ENCODE data around the gene NKX6-1.

The NKX6-1 gene

GRCh38 chr4:84495794-84496261 lies 3.3 kb downstream of the NKX6-1 start:
- TF ChIP-seq ZNF384 (IDR thresholded peaks at IDR 0.05) = no peak
- TF ChIP-seq LEF1 (IDR thresholded peaks at IDR 0.05; ENCODE audit: borderline replicate concordance) = no peak
- no peak for TF ChIP-seq FOXK2 (IDR thresholded peaks at IDR 0.05)
- TF ChIP-seq BHLHE40 (IDR thresholded peaks at IDR 0.05; ENCODE audit: borderline replicate concordance) = no peak
- TF ChIP-seq, protein P1, sequence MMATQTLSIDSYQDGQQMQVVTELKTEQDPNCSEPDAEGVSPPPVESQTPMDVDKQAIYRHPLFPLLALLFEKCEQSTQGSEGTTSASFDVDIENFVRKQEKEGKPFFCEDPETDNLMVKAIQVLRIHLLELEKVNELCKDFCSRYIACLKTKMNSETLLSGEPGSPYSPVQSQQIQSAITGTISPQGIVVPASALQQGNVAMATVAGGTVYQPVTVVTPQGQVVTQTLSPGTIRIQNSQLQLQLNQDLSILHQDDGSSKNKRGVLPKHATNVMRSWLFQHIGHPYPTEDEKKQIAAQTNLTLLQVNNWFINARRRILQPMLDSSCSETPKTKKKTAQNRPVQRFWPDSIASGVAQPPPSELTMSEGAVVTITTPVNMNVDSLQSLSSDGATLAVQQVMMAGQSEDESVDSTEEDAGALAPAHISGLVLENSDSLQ (IDR thresholded peaks at IDR 0.05) = no peak
- TF ChIP-seq NFRKB (IDR thresholded peaks at IDR 0.05) = no peak
- TF ChIP-seq FOXM1 (IDR thresholded peaks at IDR 0.05; ENCODE audit: borderline replicate concordance) = no peak
- no peak for TF ChIP-seq SP1 (IDR thresholded peaks at IDR 0.05)
- TF ChIP-seq SUZ12 (IDR thresholded peaks at IDR 0.05) = no peak
- no peak for TF ChIP-seq TARDBP (IDR thresholded peaks at IDR 0.05)
- TF ChIP-seq FOXA1 (IDR thresholded peaks at IDR 0.05) = no peak
- no peak for TF ChIP-seq ELF4 (IDR thresholded peaks at IDR 0.05)
- no peak for TF ChIP-seq CTBP1 (IDR thresholded peaks at IDR 0.05; ENCODE audit: borderline replicate concordance)
- no peak for TF ChIP-seq L3MBTL2 (conservative IDR thresholded peaks at IDR 0.05)
- no peak for TF ChIP-seq ARNT (IDR thresholded peaks at IDR 0.05)
- TF ChIP-seq HDGF (IDR thresholded peaks at IDR 0.05; ENCODE audit: borderline replicate concordance) = no peak
- POLR2A ChIA-PET = no interaction called here
- no peak for DNase-seq (ENCODE audit: extremely low spot score)
- CTCF ChIA-PET = no interaction called here

DNA sequence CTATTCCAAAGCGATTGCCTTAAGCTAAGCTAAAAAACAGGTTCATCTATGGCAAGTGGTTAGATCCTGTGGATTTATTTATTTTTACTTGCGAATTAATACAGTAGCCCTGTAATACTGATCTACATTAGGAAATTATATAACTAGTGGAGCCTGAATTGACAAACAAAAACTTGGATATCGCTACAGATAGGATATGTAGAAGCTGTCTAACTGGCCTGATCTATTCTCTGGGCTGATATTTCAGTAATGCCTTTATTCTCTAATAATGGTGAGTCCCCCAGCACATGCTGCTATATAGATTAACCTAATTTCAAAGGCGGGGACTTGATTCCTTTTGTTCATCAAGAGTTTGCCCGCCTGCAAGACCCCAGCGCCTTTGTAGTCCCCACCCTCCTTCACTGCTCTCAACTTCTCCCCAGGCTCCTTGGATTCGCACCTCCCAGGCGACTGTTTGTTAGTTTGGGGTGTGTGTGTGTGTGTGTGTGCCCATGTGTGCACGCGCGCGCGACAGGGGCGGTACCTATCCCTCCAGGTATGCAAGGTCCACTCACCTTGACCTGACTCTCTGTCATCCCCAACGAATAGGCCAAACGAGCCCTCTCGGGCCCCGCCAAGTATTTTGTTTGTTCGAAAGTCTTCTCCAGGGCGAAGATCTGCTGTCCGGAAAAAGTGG lies 3.8 kb downstream of the NKX6-1 start:
- POLR2A ChIA-PET = no interaction called here
- DNase-seq (ENCODE audit: extremely low spot score) = no peak
- CTCF ChIA-PET = interaction anchor here (0.8 to 1.2 kb wide), 2 partner anchors 10 to 156 kb away, joined by 3 read pairs; no protein-coding TSS in a partner anchor
- TF ChIP-seq ELF4 (IDR thresholded peaks at IDR 0.05) (no peak), SUZ12 (IDR thresholded peaks at IDR 0.05) (no peak), ARNT (IDR thresholded peaks at IDR 0.05) (no peak), SP1 (IDR thresholded peaks at IDR 0.05) (no peak), BHLHE40 (IDR thresholded peaks at IDR 0.05; ENCODE audit: borderline replicate concordance) (no peak), LEF1 (IDR thresholded peaks at IDR 0.05; ENCODE audit: borderline replicate concordance) (no peak), ZNF384 (IDR thresholded peaks at IDR 0.05) (no peak), FOXM1 (IDR thresholded peaks at IDR 0.05; ENCODE audit: borderline replicate concordance) (no peak), FOXK2 (IDR thresholded peaks at IDR 0.05) (no peak), NFRKB (IDR thresholded peaks at IDR 0.05) (no peak), HDGF (IDR thresholded peaks at IDR 0.05; ENCODE audit: borderline replicate concordance) (no peak), TARDBP (IDR thresholded peaks at IDR 0.05) (no peak), L3MBTL2 (conservative IDR thresholded peaks at IDR 0.05) (no peak), CTBP1 (IDR thresholded peaks at IDR 0.05; ENCODE audit: borderline replicate concordance) (no peak), FOXA1 (IDR thresholded peaks at IDR 0.05) (no peak)
- TF ChIP-seq, protein P1 (IDR thresholded peaks at IDR 0.05) = no peak

DNA sequence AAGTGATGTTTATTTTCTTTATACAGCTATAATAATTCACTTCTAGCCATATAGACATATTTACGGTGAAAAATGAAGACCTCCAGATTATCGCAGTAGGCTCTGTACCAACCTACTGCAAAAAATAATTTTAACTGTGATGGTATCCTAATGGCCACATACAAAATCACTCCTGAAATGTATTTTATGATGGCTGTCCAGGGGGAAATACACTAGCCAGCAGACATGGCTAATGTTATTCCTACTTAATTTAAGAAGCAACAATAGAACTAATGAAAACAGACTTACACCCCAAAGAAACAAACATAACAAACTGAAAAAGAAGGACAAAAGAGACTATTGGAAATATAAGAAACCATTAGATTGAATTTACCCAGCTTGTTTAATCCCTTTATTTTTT lies 4.6 kb downstream of the NKX6-1 start:
- CTCF ChIA-PET = interaction anchor here (0.8 to 1.2 kb wide), 2 partner anchors 11 to 155 kb away, joined by 3 read pairs; no protein-coding TSS in a partner anchor
- no peak for TF ChIP-seq NFRKB (IDR thresholded peaks at IDR 0.05)
- TF ChIP-seq SUZ12 (IDR thresholded peaks at IDR 0.05) = no peak
- TF ChIP-seq FOXA1 (IDR thresholded peaks at IDR 0.05) = no peak
- no peak for TF ChIP-seq TARDBP (IDR thresholded peaks at IDR 0.05)
- TF ChIP-seq HDGF (IDR thresholded peaks at IDR 0.05; ENCODE audit: borderline replicate concordance) = no peak
- TF ChIP-seq L3MBTL2 (conservative IDR thresholded peaks at IDR 0.05) = no peak
- no peak for TF ChIP-seq SP1 (IDR thresholded peaks at IDR 0.05)
- TF ChIP-seq ZNF384 (IDR thresholded peaks at IDR 0.05) = no peak
- no peak for TF ChIP-seq ARNT (IDR thresholded peaks at IDR 0.05)
- TF ChIP-seq BHLHE40 (IDR thresholded peaks at IDR 0.05; ENCODE audit: borderline replicate concordance) = no peak
- no peak for TF ChIP-seq FOXK2 (IDR thresholded peaks at IDR 0.05)
- TF ChIP-seq FOXM1 (IDR thresholded peaks at IDR 0.05; ENCODE audit: borderline replicate concordance) = no peak
- no peak for TF ChIP-seq LEF1 (IDR thresholded peaks at IDR 0.05; ENCODE audit: borderline replicate concordance)
- TF ChIP-seq CTBP1 (IDR thresholded peaks at IDR 0.05; ENCODE audit: borderline replicate concordance) = no peak
- TF ChIP-seq ELF4 (IDR thresholded peaks at IDR 0.05) = no peak
- TF ChIP-seq, protein P1 (IDR thresholded peaks at IDR 0.05) = no peak
- POLR2A ChIA-PET = no interaction called here
- DNase-seq (ENCODE audit: extremely low spot score) = no peak

GRCh38 chr4:84494076-84494475 lies 5.0 kb downstream of the NKX6-1 start:
- no peak for DNase-seq (ENCODE audit: extremely low spot score)
- ChIA-PET POLR2A (no interaction called here), CTCF (interaction anchor here (1.2 kb wide), 1 partner anchor 12 kb away, joined by 3 read pairs; no protein-coding TSS in a partner anchor)
- TF ChIP-seq SUZ12 (IDR thresholded peaks at IDR 0.05) (no peak), HDGF (IDR thresholded peaks at IDR 0.05; ENCODE audit: borderline replicate concordance) (no peak), L3MBTL2 (conservative IDR thresholded peaks at IDR 0.05) (no peak), NFRKB (IDR thresholded peaks at IDR 0.05) (no peak), ZNF384 (IDR thresholded peaks at IDR 0.05) (no peak), FOXA1 (IDR thresholded peaks at IDR 0.05) (no peak), ELF4 (IDR thresholded peaks at IDR 0.05) (no peak), FOXK2 (IDR thresholded peaks at IDR 0.05) (no peak), CTBP1 (IDR thresholded peaks at IDR 0.05; ENCODE audit: borderline replicate concordance) (no peak)
- TF ChIP-seq, protein P1 (IDR thresholded peaks at IDR 0.05) = no peak
